Keratinocyte (primary cell): ENCODE data around the gene TRA2B. TPM values are rescaled to one million over a fixed set of nuclear protein-coding genes. Genes with fewer than 3 reads are reported as not detected.
"Not testable (repeated sequence)": the region's sequence is repeated elsewhere in the genome, so short reads cannot be mapped to it uniquely, and the experiment has no call there.

Experiments
- DNase-seq: peaks from one replicate; pipeline ENCODE4 v3.0.0-alpha.2; 2011; ENCODE audit warnings: low read depth, missing footprints, low spot score
- FAIRE-seq: peaks from 2 replicates; lab custom pipeline; 2011; peaks lifted over from hg19 to GRCh38; lab: Jason Lieb, UNC
- H2AFZ ChIP-seq: 2 replicates; pipeline ENCODE4 v1.6.0; 2012; ENCODE audit warnings: low read length, control low read depth, inconsistent platforms; ENCODE audit not compliant: control insufficient read depth
- H3K27ac ChIP-seq: 2 replicates; pipeline ENCODE4 v1.5.1; 2011; ENCODE audit warnings: low read length; ENCODE audit not compliant: control insufficient read depth, insufficient read depth
- H3K27me3 ChIP-seq: 3 replicates; pipeline ENCODE4 v1.6.0; 2011; ENCODE audit warnings: low read length; ENCODE audit not compliant: control insufficient read depth, insufficient read depth; ENCODE audit errors: extremely low read depth
- H3K36me3 ChIP-seq, 2 experiments: 2 replicates in 1 of 2; 3 replicates in 1 of 2; pipeline ENCODE4 v1.5.1; 2011; ENCODE audit warnings: low read length in 2 of 2, mild to moderate bottlenecking in 1 of 2; ENCODE audit not compliant: control insufficient read depth in 2 of 2, insufficient read depth in 2 of 2; ENCODE audit errors: extremely low read depth in 1 of 2
- H3K4me1 ChIP-seq: 3 replicates; pipeline ENCODE4 v1.5.1; 2011; ENCODE audit warnings: low read length; ENCODE audit not compliant: control insufficient read depth, insufficient read depth; ENCODE audit errors: extremely low read depth
- H3K4me2 ChIP-seq: 3 replicates; pipeline ENCODE4 v1.6.0; 2011; ENCODE audit warnings: low read depth, low read length; ENCODE audit not compliant: control insufficient read depth, insufficient read depth; ENCODE audit errors: extremely low read depth
- H3K4me3 ChIP-seq, 3 experiments: fragments of 200-600 bp in 1 of 3; sonication (generic) in 1 of 3; 2 replicates in 2 of 3; 3 replicates in 1 of 3; pipeline ENCODE4 v1.5.1; 2011 to 2016; ENCODE audit warnings: low read length in 3 of 3, mild to moderate bottlenecking in 3 of 3, control low read depth in 2 of 3, inconsistent platforms in 1 of 3, low read depth in 1 of 3, mixed read lengths in 1 of 3, mixed run types in 1 of 3, moderate library complexity in 1 of 3; ENCODE audit not compliant: control insufficient read depth in 2 of 3, insufficient read depth in 2 of 3; ENCODE audit errors: extremely low read depth in 1 of 3
- H3K79me2 ChIP-seq: 2 replicates; pipeline ENCODE4 v1.6.0; 2012; ENCODE audit warnings: low read length; ENCODE audit not compliant: control insufficient read depth, insufficient read depth
- H3K9ac ChIP-seq: 3 replicates; pipeline ENCODE4 v1.6.0; 2011; ENCODE audit warnings: low read length; ENCODE audit not compliant: control insufficient read depth, insufficient read depth; ENCODE audit errors: extremely low read depth
- H3K9me1 ChIP-seq: 3 replicates; pipeline ENCODE4 v1.6.0; 2011; ENCODE audit warnings: low read length; ENCODE audit not compliant: control insufficient read depth, insufficient read depth; ENCODE audit errors: extremely low read depth
- H3K9me3 ChIP-seq: 2 replicates; pipeline ENCODE4 v1.5.1; 2012; ENCODE audit warnings: low read depth, low read length; ENCODE audit not compliant: control insufficient read depth
- H4K20me1 ChIP-seq: 3 replicates; pipeline ENCODE4 v1.6.0; 2011; ENCODE audit warnings: low read length; ENCODE audit not compliant: control insufficient read depth, insufficient read depth; ENCODE audit errors: extremely low read depth
- EZH2 ChIP-seq: IDR thresholded peaks from one replicate; pipeline ENCODE4 v1.6.1; 2012; ENCODE audit warnings: inconsistent platforms, mild to moderate bottlenecking, low read length, moderate library complexity
- dilution Hi-C: fragments of 300-500 bp; cut with MboI; formaldehyde crosslinking; loops from one replicate; pipeline ENCODE4 v1.7.0; 2020; ENCODE audit warnings: low sequenced_read_pairs; ENCODE audit not compliant: extremely low pct_ligation_motif_present
- polyA plus RNA-seq, 5 experiments: library from polyadenylated mRNA; depleted of rRNA in 3 of 5; stranded (reverse) in 3 of 5; stranded (forward) in 1 of 5; unstranded in 1 of 5; fragments of >200 nt; gene quantifications; 1 replicate in 1 of 5; 2 replicates in 3 of 5; 3 replicates in 1 of 5; pipeline versions ENCODE4 v1.2.1 to v1.2.3, GENCODE V29; 2011 to 2012; ENCODE audit warnings: missing spikeins in 2 of 5, low read depth in 1 of 5, low replicate concordance in 1 of 5
- TF ChIP-seq, protein P1 (sequence below), 3 experiments: IDR thresholded peaks in 1 of 3; conservative IDR thresholded peaks in 1 of 3; optimal IDR thresholded peaks in 1 of 3; 2 replicates in 2 of 3; 3 replicates in 1 of 3; pipeline versions ENCODE3 to v1.5.1; 2011; ENCODE audit warnings: low read length in 3 of 3, mild to moderate bottlenecking in 3 of 3, moderate library complexity in 2 of 3, control low read depth in 1 of 3, inconsistent platforms in 1 of 3; ENCODE audit not compliant: insufficient read depth in 2 of 3; ENCODE audit errors: extremely low read depth in 1 of 3

The TRA2B gene
- polyA plus RNA-seq, 1 donor (not counting 4 experiments of a cell fraction or from before 2014, with no cell fraction given): 195 TPM

DNA sequence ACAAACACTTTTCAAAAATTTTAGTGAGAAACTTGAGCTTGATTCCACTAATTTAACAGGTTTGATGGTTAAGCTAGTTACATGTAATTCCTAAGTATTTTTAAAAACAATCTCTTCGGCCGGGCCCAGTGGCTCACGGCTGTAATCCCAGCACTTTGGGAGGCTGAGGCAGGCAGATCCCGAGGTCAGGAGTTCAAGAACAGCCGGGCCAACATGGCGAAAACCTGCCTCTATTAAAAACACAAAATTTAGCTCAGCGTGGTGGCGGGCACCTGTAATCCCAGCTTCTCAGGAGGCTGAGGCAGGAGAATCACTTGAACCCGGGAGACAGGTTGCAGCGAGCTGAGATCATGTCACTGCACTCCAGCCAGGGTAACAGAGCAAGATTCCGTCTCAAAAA, 25.3 kb downstream of the TRA2B start:
- H3K27ac ChIP-seq: no peak overlapping the region
- no peaks in the 10 kb centered on the region for H3K27me3 ChIP-seq
- no peak for TF ChIP-seq EZH2
- TF ChIP-seq, protein P1, sequence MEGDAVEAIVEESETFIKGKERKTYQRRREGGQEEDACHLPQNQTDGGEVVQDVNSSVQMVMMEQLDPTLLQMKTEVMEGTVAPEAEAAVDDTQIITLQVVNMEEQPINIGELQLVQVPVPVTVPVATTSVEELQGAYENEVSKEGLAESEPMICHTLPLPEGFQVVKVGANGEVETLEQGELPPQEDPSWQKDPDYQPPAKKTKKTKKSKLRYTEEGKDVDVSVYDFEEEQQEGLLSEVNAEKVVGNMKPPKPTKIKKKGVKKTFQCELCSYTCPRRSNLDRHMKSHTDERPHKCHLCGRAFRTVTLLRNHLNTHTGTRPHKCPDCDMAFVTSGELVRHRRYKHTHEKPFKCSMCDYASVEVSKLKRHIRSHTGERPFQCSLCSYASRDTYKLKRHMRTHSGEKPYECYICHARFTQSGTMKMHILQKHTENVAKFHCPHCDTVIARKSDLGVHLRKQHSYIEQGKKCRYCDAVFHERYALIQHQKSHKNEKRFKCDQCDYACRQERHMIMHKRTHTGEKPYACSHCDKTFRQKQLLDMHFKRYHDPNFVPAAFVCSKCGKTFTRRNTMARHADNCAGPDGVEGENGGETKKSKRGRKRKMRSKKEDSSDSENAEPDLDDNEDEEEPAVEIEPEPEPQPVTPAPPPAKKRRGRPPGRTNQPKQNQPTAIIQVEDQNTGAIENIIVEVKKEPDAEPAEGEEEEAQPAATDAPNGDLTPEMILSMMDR (optimal IDR thresholded peaks at IDR 0.05 in 1 of 3, IDR thresholded peaks at IDR 0.05 in 1 of 3, conservative IDR thresholded peaks at IDR 0.05 in 1 of 3; ENCODE audit: extremely low read depth in 1 of 3, insufficient read depth in 2 of 3, low read length in 3 of 3): no peak
- peaks cover 3% of the 10 kb centered on the region for H4K20me1 ChIP-seq
- no peak overlapping the region for H3K9ac ChIP-seq
- FAIRE-seq (no peak), DNase-seq (no peak)
- no peak overlapping the region for H3K4me2 ChIP-seq
- no peaks in the 10 kb centered on the region for H3K4me1 ChIP-seq
- no peaks in the 10 kb centered on the region for H3K9me1 ChIP-seq
- dilution Hi-C loops: no loop called here
- H3K36me3 ChIP-seq: peaks cover 14 to 28% of the 10 kb centered on the region in 2 experiments
- H3K4me3 ChIP-seq: no peak overlapping the region
- H3K9me3 ChIP-seq: no peaks in the 10 kb centered on the region
- no peak overlapping the region for H2AFZ ChIP-seq
- peaks cover 4% of the 10 kb centered on the region for H3K79me2 ChIP-seq

DNA sequence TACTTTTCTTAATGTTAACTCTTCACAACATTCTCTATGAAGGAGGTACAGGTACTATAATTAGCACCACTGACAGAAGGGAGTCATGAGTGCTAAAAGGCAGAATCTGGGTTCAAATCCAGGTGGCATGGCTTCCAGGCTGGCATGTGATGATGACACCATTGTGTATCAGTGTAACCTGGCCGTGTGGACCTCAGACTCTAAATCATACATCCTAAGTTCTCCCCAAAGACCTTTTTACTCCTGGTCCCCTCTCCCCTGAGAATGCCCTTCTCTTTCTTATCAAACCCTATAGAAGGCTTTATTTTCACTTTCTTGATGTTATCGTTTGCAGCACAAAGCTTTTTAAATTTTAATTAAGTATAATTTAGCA, 26.8 kb downstream of the TRA2B start:
- H3K79me2 ChIP-seq, H3K27ac ChIP-seq, FAIRE-seq, H3K9ac ChIP-seq, H2AFZ ChIP-seq, H3K9me1 ChIP-seq, H4K20me1 ChIP-seq, dilution Hi-C loops, H3K27me3 ChIP-seq, H3K9me3 ChIP-seq, H3K4me2 ChIP-seq, DNase-seq, H3K4me1 ChIP-seq, H3K4me3 ChIP-seq: not testable (repeated sequence)
- H3K36me3 ChIP-seq: peaks cover 8 to 21% of the 10 kb centered on the region in 2 experiments

DNA sequence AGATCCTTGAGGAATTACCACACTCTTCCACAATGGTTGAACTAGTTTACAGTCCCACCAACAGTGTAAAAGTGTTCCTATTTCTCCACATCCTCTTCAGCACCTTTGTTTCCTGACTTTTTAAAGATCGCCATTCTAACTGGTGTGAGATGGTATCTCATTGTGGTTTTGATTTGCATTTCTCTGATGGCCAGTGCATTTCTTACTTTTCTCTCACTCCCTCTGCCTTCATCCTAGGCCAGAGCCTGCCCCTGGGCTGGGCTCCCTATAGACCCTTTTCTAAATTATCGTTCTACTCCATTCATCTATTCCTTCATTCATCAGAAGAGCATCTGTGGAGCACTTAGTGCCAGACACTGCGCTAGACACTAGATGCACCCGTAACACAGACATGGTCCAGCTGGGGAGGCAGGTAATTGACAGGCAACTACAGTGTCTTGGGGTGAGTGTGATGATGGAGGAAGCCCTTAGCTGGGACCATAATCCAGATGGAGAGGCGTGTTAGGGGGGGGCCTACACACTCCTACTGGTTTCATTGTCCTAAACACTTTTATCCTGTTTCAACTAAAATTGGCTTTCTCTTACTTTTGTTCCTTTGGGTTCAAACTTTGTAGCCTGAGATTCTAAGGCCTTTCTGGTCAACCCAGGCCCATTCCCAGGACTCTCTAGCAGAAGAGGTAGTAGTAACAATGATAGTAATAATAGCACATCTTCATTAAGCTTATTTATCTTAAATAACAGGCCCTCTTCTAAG, 27.3 kb downstream of the TRA2B start:
- DNase-seq, H3K4me3 ChIP-seq, H3K79me2 ChIP-seq, H3K9me3 ChIP-seq, H3K9ac ChIP-seq, H3K4me2 ChIP-seq, H3K27ac ChIP-seq, dilution Hi-C loops, H2AFZ ChIP-seq, H3K4me1 ChIP-seq, H3K27me3 ChIP-seq, H4K20me1 ChIP-seq, H3K9me1 ChIP-seq, FAIRE-seq: not testable (repeated sequence)
- peaks cover 7 to 19% of the 10 kb centered on the region in 2 experiments for H3K36me3 ChIP-seq

DNA sequence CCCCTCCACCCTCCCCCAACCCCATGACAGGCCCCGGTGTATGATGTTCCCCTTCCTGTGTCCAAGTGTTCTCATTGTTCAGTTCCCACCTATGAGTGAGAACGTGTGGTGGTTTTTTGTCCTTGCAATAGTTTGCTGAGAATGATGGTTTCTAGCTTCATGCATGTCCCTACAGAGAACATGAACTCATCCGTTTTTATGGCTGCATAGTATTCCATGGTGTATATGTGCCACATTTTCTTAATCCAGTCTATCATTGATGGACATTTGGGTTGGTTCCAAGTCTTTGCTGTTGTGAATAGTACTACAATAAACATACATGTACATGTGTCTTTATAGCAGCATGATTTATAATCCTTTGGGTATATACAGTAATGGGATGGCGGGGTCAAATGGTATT, 27.9 kb downstream of the TRA2B start:
- H3K4me3 ChIP-seq, DNase-seq, H4K20me1 ChIP-seq, H3K27ac ChIP-seq, H3K4me2 ChIP-seq, H3K27me3 ChIP-seq, H3K79me2 ChIP-seq, H2AFZ ChIP-seq, H3K9ac ChIP-seq, FAIRE-seq, H3K9me3 ChIP-seq, H3K9me1 ChIP-seq, dilution Hi-C loops, H3K4me1 ChIP-seq: not testable (repeated sequence)
- peaks cover 7 to 14% of the 10 kb centered on the region in 2 experiments for H3K36me3 ChIP-seq
